ENCODE results near the gene HSDL1. TPM values are rescaled to one million over a fixed set of nuclear protein-coding genes. Genes with fewer than 3 reads are reported as not detected.

Gene HSDL1
- total and polyA plus RNA-seq, 2 of the 8 experiments (the other 6 are each of a cell fraction or from before 2014, with no cell fraction given) = 25.0 to 55.7 TPM

GRCh38 chr16:84111525-84111924 lies 33.5 kb downstream of the HSDL1 start:
- Histone ChIP-seq H3K18ac (ENCODE audit: extremely low read depth, low read length) (no peak overlapping the region), H3K79me2 (ENCODE audit: control insufficient read depth in 1 of 2, insufficient read depth in 2 of 2, low read length in 2 of 2) (peaks cover 7 to 94% of the 10 kb centered on the region in 2 experiments), H2BK5ac (ENCODE audit: low read depth, low read length) (no peak overlapping the region), H3K27me3 (replicated peaks in 1 of 4; ENCODE audit: control insufficient read depth in 3 of 4, extremely low read depth in 1 of 4, insufficient read depth in 3 of 4, low read length in 3 of 4) (no peaks in the 10 kb centered on the region), H3K4me2 (ENCODE audit: insufficient read depth in 1 of 2, low read depth in 2 of 2, low read length in 2 of 2) (no peak overlapping the region), H4K91ac (replicated peaks; ENCODE audit: insufficient read length, low read length) (no peak overlapping the region), H4K20me1 (replicated peaks in 1 of 2; ENCODE audit: control insufficient read depth in 1 of 2, insufficient read depth in 2 of 2, low read length in 2 of 2) (peaks cover 9 to 17% of the 10 kb centered on the region in 2 experiments), H2BK15ac (ENCODE audit: low read length) (no peak overlapping the region), H3K9me3 (ENCODE audit: insufficient read depth in 2 of 2, low read depth in 1 of 2, low read length in 1 of 2) (no peaks in the 10 kb centered on the region), H4K5ac (ENCODE audit: insufficient read length, low read depth, low read length) (no peak overlapping the region), H3K79me1 (ENCODE audit: low read depth, low read length) (peaks cover 15% of the 10 kb centered on the region), H2BK20ac (ENCODE audit: low read length) (no peak overlapping the region), H3K4ac (replicated peaks; ENCODE audit: insufficient read length, low read depth, low read length) (no peak overlapping the region), H2BK120ac (replicated peaks; ENCODE audit: low read depth, low read length) (no peak overlapping the region), H2AK5ac (ENCODE audit: low read depth, low read length) (no peak overlapping the region), H3K23ac (ENCODE audit: insufficient read length) (no peak overlapping the region), H3K23me2 (ENCODE audit: low read depth, low read length) (peaks cover 5% of the 10 kb centered on the region), H3K4me1 (replicated peaks in 1 of 4; ENCODE audit: control insufficient read depth in 3 of 4, insufficient read depth in 4 of 4, low read length in 3 of 4) (no peaks in the 10 kb centered on the region; a peak in 1 of 7 replicates), H3K4me3 (ENCODE audit: extremely low read depth in 1 of 4, insufficient read depth in 2 of 4, low read depth in 3 of 4, low read length in 4 of 4) (no peak overlapping the region), H3K36me3 (ENCODE audit: control insufficient read depth in 2 of 4, insufficient read depth in 4 of 4, low read length in 3 of 4) (peaks cover 0 to 4% (median 0%) of the 10 kb centered on the region in 4 experiments; a peak in 3 of 8 replicates), H2AFZ (ENCODE audit: low read length) (no peak overlapping the region), H3K9ac (replicated peaks in 1 of 4; ENCODE audit: extremely low read depth in 1 of 4, low read depth in 3 of 4, low read length in 3 of 4) (no peak overlapping the region), H2BK12ac (ENCODE audit: low read depth, low read length) (no peak overlapping the region), H3K14ac (ENCODE audit: insufficient read length) (no peak overlapping the region), H4K8ac (ENCODE audit: extremely low read depth, insufficient read depth, low read length) (no peak overlapping the region), H3K27ac (ENCODE audit: low read depth, low read length) (no peak overlapping the region), H3K56ac (replicated peaks; ENCODE audit: insufficient read length, low read depth, low read length) (no peak overlapping the region)
- whole genome bisulfite sequencing, 2 experiments (ENCODE audit: extremely low coverage in 1 of 2, insufficient coverage in 1 of 2, insufficient read length in 1 of 2, insufficient replicate concordance in 2 of 2, low coverage in 1 of 2, low lambda C conversion rate in 2 of 2, missing lambda C conversion rate in 1 of 2) = 83% methylated on average over 3 of the region's 3 CpGs; no CpG with 5 or more reads in 1 of the 2 experiments
- POLR2A ChIA-PET (ENCODE audit: partially characterized antibody) = no interaction called here
- FAIRE-seq (no peak), DNase-seq (ENCODE audit: low read depth in 1 of 2, low spot score in 2 of 2) (no peak)
- CTCF ChIA-PET (ENCODE audit: partially characterized antibody) = interaction anchor here (0.7 to 1.1 kb wide), 2 partner anchors 21 to 30 kb away, joined by 3 read pairs; no protein-coding TSS in a partner anchor
- TF ChIP-seq GABPA (IDR thresholded peaks at IDR 0.05; ENCODE audit: borderline replicate concordance, insufficient read depth, low read length) = no peak
- TF ChIP-seq TCF12 (IDR thresholded peaks at IDR 0.05; ENCODE audit: low read depth, low read length) = no peak
- no peak for TF ChIP-seq CTBP2 (IDR thresholded peaks at IDR 0.05; ENCODE audit: borderline replicate concordance, insufficient read depth, insufficient read length, low read length)
- no peak for TF ChIP-seq ATF3 (IDR thresholded peaks at IDR 0.05; ENCODE audit: insufficient read depth, low read depth, low read length)
- no peak for TF ChIP-seq JUN (IDR thresholded peaks at IDR 0.05; ENCODE audit: low read depth, low read length)
- no peak for TF ChIP-seq TAF1 (IDR thresholded peaks at IDR 0.05; ENCODE audit: low read depth, low read length)
- TF ChIP-seq BCL11A (IDR thresholded peaks at IDR 0.05; ENCODE audit: low read depth in 2 of 2, low read length in 2 of 2) = no peak
- no peak for TF ChIP-seq ZNF274 (IDR thresholded peaks at IDR 0.05; ENCODE audit: borderline replicate concordance, extremely low read depth, low read length)
- TF ChIP-seq SIX5 (IDR thresholded peaks at IDR 0.05; ENCODE audit: low read depth, low read length) = no peak
- no peak for TF ChIP-seq NRF1 (IDR thresholded peaks at IDR 0.05; ENCODE audit: low read depth, low read length)
- no peak for TF ChIP-seq TBP (IDR thresholded peaks at IDR 0.05; ENCODE audit: low read depth, low read length)
- no peak for TF ChIP-seq KDM5A (IDR thresholded peaks at IDR 0.05; ENCODE audit: low read length)
- no peak for TF ChIP-seq POLR2A (IDR thresholded peaks at IDR 0.05; ENCODE audit: control extremely low read depth in 1 of 2, low read depth in 2 of 2, low read length in 2 of 2)
- TF ChIP-seq E2F6 (IDR thresholded peaks at IDR 0.05) = no peak
